Activated CD4-positive, CD25-positive, alpha-beta regulatory T cell treated with anti-CD3 and anti-CD28 coated beads, Interleukin-2, amount 50 U/mL, for 24 hours (primary cell): ENCODE measurements around the gene RHBDF2.
"Not testable (repeated sequence)": the region's sequence is repeated elsewhere in the genome, so short reads cannot be mapped to it uniquely, and the experiment has no call there.

Experiments used
- ATAC-seq, 2 donors: fragments of 150-1000 bp; cut with Tn5 transposase; one replicate each; pipeline ENCODE4 v1.10.0; 2021; ENCODE audit warnings: mild to moderate bottlenecking in 1 of 2, moderate library complexity in 1 of 2

The RHBDF2 gene

GRCh38 chr17:76538281-76538931 is 37.2 kb upstream of the RHBDF2 start:
- ATAC-seq, result no peak

GRCh38 chr17:76537578-76538280 is 36.5 kb upstream of the RHBDF2 start, which contains the start of gene CYGB:
CYGB (minus strand) TSS chr17:76537709; CDS start chr17:76537542, 167 bp downstream.
- ATAC-seq, result peak; percentile 22 to 31

- ATAC-seq, result no peak
Measured at GRCh38 chr17:76537288-76537577, 36.0 kb upstream of the RHBDF2 start.

GRCh38 chr17:76536511-76537287 is 35.5 kb upstream of the RHBDF2 start:
- no peak for ATAC-seq

GRCh38 chr17:76535788-76536510 is 34.7 kb upstream of the RHBDF2 start:
- no peak for ATAC-seq

- ATAC-seq, result no peak
Measured at GRCh38 chr17:76534831-76535732, 33.9 kb upstream of the RHBDF2 start.

GRCh38 chr17:76533640-76534359 is 32.6 kb upstream of the RHBDF2 start:
- not testable (repeated sequence) for ATAC-seq

- ATAC-seq, result no peak
Measured at GRCh38 chr17:76532072-76532651, 30.9 kb upstream of the RHBDF2 start.

GRCh38 chr17:76531486-76532038 is 30.3 kb upstream of the RHBDF2 start:
- no peak for ATAC-seq

- ATAC-seq, result no peak
Measured at GRCh38 chr17:76530811-76531485, 29.7 kb upstream of the RHBDF2 start.

- ATAC-seq, result no peak
Measured at GRCh38 chr17:76530095-76530723, 29.0 kb upstream of the RHBDF2 start.

- ATAC-seq, result no peak
Measured at GRCh38 chr17:76529224-76530094, 28.2 kb upstream of the RHBDF2 start.

- no peak for ATAC-seq
Measured at GRCh38 chr17:76528528-76529223, 27.5 kb upstream of the RHBDF2 start.

GRCh38 chr17:76528156-76528527 is 26.9 kb upstream of the RHBDF2 start:
- ATAC-seq, result peak in 1 of 2 donors; percentile 15

GRCh38 chr17:76527430-76528111 is 26.3 kb upstream of the RHBDF2 start:
- ATAC-seq, result peak; percentile 40 to 52

GRCh38 chr17:76527016-76527415 is 25.8 kb upstream of the RHBDF2 start:
- ATAC-seq, result not testable (repeated sequence)

- ATAC-seq, result not testable (repeated sequence)
Measured at GRCh38 chr17:76525513-76525833, 24.2 kb upstream of the RHBDF2 start.
